Activated CD4-positive, alpha-beta memory T cell treated with anti-CD3 and anti-CD28 coated beads, Interleukin-2, amount 10 ng/mL, durations not matched to agents 7 days and 5 days (primary cell): Measurements from ENCODE around the gene ANTXR2. TPM values are rescaled to one million over a fixed set of nuclear protein-coding genes. Genes with fewer than 3 reads are reported as not detected.

Experiments
- CTCF ChIA-PET: fragments of 350-600 bp; sonication (Branson Sonifier 250); formaldehyde crosslinking; loops from one replicate; lab custom pipeline; 2021; ENCODE audit warnings: antibody characterized with exemption, inconsistent platforms; lab: Charles Lee
- POLR2A ChIA-PET: fragments of 350-600 bp; sonication (Branson Sonifier 250); formaldehyde crosslinking; loops from one replicate; lab custom pipeline; 2021; ENCODE audit warnings: antibody characterized with exemption; lab: Charles Lee
- DNase-seq: peaks from one replicate; pipeline ENCODE4 v3.0.0-alpha.2; 2020
- H3K27ac Mint-ChIP-seq: one replicate; pipeline ENCODE4 v1.8.0; 2021; ENCODE audit warnings: mild to moderate bottlenecking, mixed read lengths
- H3K27me3 Mint-ChIP-seq: one replicate; pipeline ENCODE4 v1.8.0; 2021; ENCODE audit warnings: mixed read lengths
- H3K36me3 Mint-ChIP-seq: one replicate; pipeline ENCODE4 v1.8.0; 2021; ENCODE audit warnings: low read depth, mixed read lengths
- H3K4me1 Mint-ChIP-seq: one replicate; pipeline ENCODE4 v1.8.0; 2021; ENCODE audit warnings: mixed read lengths
- H3K4me3 Mint-ChIP-seq: one replicate; pipeline ENCODE4 v1.8.0; 2021; ENCODE audit warnings: mild to moderate bottlenecking, mixed read lengths
- H3K9me3 Mint-ChIP-seq: one replicate; pipeline ENCODE4 v1.8.0; 2021; ENCODE audit warnings: mixed read lengths
- total RNA-seq, 2 experiments: library from RNA; stranded (reverse); gene quantifications; one replicate each; pipeline ENCODE4 v1.2.3, GENCODE V29; 2021

Gene ANTXR2
- total RNA-seq, 2 experiments from 2014 or later: 113 to 114 TPM

GRCh38 chr4:79987401-79987800 is 85.6 kb downstream of the ANTXR2 start:
- Mint-ChIP-seq H3K27me3 (no peaks in the 10 kb centered on the region), H3K27ac (no peak overlapping the region), H3K9me3 (peaks cover 34% of the 10 kb centered on the region), H3K36me3 (peaks cover 75% of the 10 kb centered on the region), H3K4me3 (no peak overlapping the region), H3K4me1 (peaks cover 31% of the 10 kb centered on the region)
- no peak for DNase-seq
- ChIA-PET POLR2A (interaction anchor here (0.6 kb wide), 1 partner anchor 59 kb away, joined by 3 read pairs; no protein-coding TSS in a partner anchor), CTCF (no interaction called here)

GRCh38 chr4:79983431-79983830 is 89.6 kb downstream of the ANTXR2 start:
- ChIA-PET POLR2A (interaction anchor here (0.8 kb wide), 1 partner anchor 76 kb away, joined by 3 read pairs; no protein-coding TSS in a partner anchor), CTCF (no interaction called here)
- H3K27me3 Mint-ChIP-seq: no peaks in the 10 kb centered on the region
- DNase-seq: no peak
- H3K27ac Mint-ChIP-seq: no peak overlapping the region
- H3K36me3 Mint-ChIP-seq: peaks cover 75% of the 10 kb centered on the region
- H3K9me3 Mint-ChIP-seq: peaks cover 13% of the 10 kb centered on the region
- H3K4me3 Mint-ChIP-seq: no peak overlapping the region
- peaks cover 22% of the 10 kb centered on the region for H3K4me1 Mint-ChIP-seq

- ChIA-PET POLR2A (no interaction called here), CTCF (no interaction called here)
- H3K4me1 Mint-ChIP-seq: peaks cover 18% of the 10 kb centered on the region
- H3K36me3 Mint-ChIP-seq: peaks cover 77% of the 10 kb centered on the region
- H3K4me3 Mint-ChIP-seq: no peak overlapping the region
- no peak overlapping the region for H3K27ac Mint-ChIP-seq
- H3K27me3 Mint-ChIP-seq: no peaks in the 10 kb centered on the region
- peaks cover 9% of the 10 kb centered on the region for H3K9me3 Mint-ChIP-seq
- no peak for DNase-seq
Observed at GRCh38 chr4:79982601-79983322, 90.3 kb downstream of the ANTXR2 start.

GRCh38 chr4:79980448-79980847 is 92.6 kb downstream of the ANTXR2 start:
- H3K4me3 Mint-ChIP-seq: no peak overlapping the region
- H3K36me3 Mint-ChIP-seq: peaks cover 83% of the 10 kb centered on the region
- ChIA-PET CTCF (interaction anchor here (0.6 to 1.7 kb wide), 9 partner anchors 13 to 224 kb away, joined by 3 to 7 read pairs (median 4); no protein-coding TSS in a partner anchor), POLR2A (no interaction called here)
- no peak overlapping the region for H3K27ac Mint-ChIP-seq
- DNase-seq: no peak
- no peaks in the 10 kb centered on the region for H3K27me3 Mint-ChIP-seq
- H3K4me1 Mint-ChIP-seq: peaks cover 10% of the 10 kb centered on the region
- H3K9me3 Mint-ChIP-seq: peaks cover 4% of the 10 kb centered on the region

GRCh38 chr4:79979785-79980437 is 93.1 kb downstream of the ANTXR2 start:
- peaks cover 2% of the 10 kb centered on the region for H3K9me3 Mint-ChIP-seq
- H3K27me3 Mint-ChIP-seq: no peaks in the 10 kb centered on the region
- no peak overlapping the region for H3K4me3 Mint-ChIP-seq
- no peak overlapping the region for H3K27ac Mint-ChIP-seq
- no peak for DNase-seq
- peaks cover 10% of the 10 kb centered on the region for H3K4me1 Mint-ChIP-seq
- H3K36me3 Mint-ChIP-seq: peaks cover 86% of the 10 kb centered on the region
- CTCF ChIA-PET: interaction anchor here (0.6 to 1.7 kb wide), 9 partner anchors 14 to 224 kb away, joined by 3 to 7 read pairs (median 4); no protein-coding TSS in a partner anchor
- POLR2A ChIA-PET: interaction anchor here (1.5 kb wide), 1 partner anchor 25 kb away, joined by 3 read pairs; no protein-coding TSS in a partner anchor

GRCh38 chr4:79977131-79977840 is 95.7 kb downstream of the ANTXR2 start:
- CTCF ChIA-PET: no interaction called here
- H3K4me1 Mint-ChIP-seq: peaks cover 10% of the 10 kb centered on the region
- no peak overlapping the region for H3K4me3 Mint-ChIP-seq
- H3K27ac Mint-ChIP-seq: no peak overlapping the region
- peaks cover 88% of the 10 kb centered on the region for H3K36me3 Mint-ChIP-seq
- no peak for DNase-seq
- no peaks in the 10 kb centered on the region for H3K27me3 Mint-ChIP-seq
- POLR2A ChIA-PET: no interaction called here
- H3K9me3 Mint-ChIP-seq: peaks cover 2% of the 10 kb centered on the region

GRCh38 chr4:79964400-79965211 is 108.4 kb downstream of the ANTXR2 start:
- H3K9me3 Mint-ChIP-seq: no peaks in the 10 kb centered on the region
- no peaks in the 10 kb centered on the region for H3K27me3 Mint-ChIP-seq
- ChIA-PET CTCF (interaction anchor here (1.1 kb wide), 1 partner anchor 75 kb away, joined by 3 read pairs; no protein-coding TSS in a partner anchor), POLR2A (no interaction called here)
- no peaks in the 10 kb centered on the region for H3K4me1 Mint-ChIP-seq
- no peak overlapping the region for H3K4me3 Mint-ChIP-seq
- no peak for DNase-seq
- peaks cover 37% of the 10 kb centered on the region for H3K36me3 Mint-ChIP-seq
- H3K27ac Mint-ChIP-seq: no peak overlapping the region

- ChIA-PET CTCF (no interaction called here), POLR2A (no interaction called here)
- Mint-ChIP-seq H3K9me3 (no peaks in the 10 kb centered on the region), H3K27me3 (no peaks in the 10 kb centered on the region), H3K4me1 (no peaks in the 10 kb centered on the region), H3K27ac (no peak overlapping the region), H3K4me3 (no peak overlapping the region), H3K36me3 (peaks cover 39% of the 10 kb centered on the region)
- DNase-seq: no peak
Observed at GRCh38 chr4:79964020-79964399, 109.0 kb downstream of the ANTXR2 start.

GRCh38 chr4:79959652-79960051 is 113.4 kb downstream of the ANTXR2 start:
- Mint-ChIP-seq H3K27me3 (no peaks in the 10 kb centered on the region), H3K36me3 (peaks cover 33% of the 10 kb centered on the region), H3K4me1 (no peaks in the 10 kb centered on the region), H3K4me3 (no peak overlapping the region), H3K27ac (no peak overlapping the region), H3K9me3 (no peaks in the 10 kb centered on the region)
- DNase-seq: no peak
- POLR2A ChIA-PET: no interaction called here
- CTCF ChIA-PET: no interaction called here

GRCh38 chr4:79958466-79959264 is 114.4 kb downstream of the ANTXR2 start:
- POLR2A ChIA-PET: no interaction called here
- no peaks in the 10 kb centered on the region for H3K27me3 Mint-ChIP-seq
- H3K36me3 Mint-ChIP-seq: peaks cover 23% of the 10 kb centered on the region
- H3K4me3 Mint-ChIP-seq: no peak overlapping the region
- no peaks in the 10 kb centered on the region for H3K4me1 Mint-ChIP-seq
- no peaks in the 10 kb centered on the region for H3K9me3 Mint-ChIP-seq
- CTCF ChIA-PET: no interaction called here
- no peak overlapping the region for H3K27ac Mint-ChIP-seq
- DNase-seq: no peak

GRCh38 chr4:79949178-79949577 is 123.9 kb downstream of the ANTXR2 start:
- Mint-ChIP-seq H3K27me3 (no peaks in the 10 kb centered on the region), H3K36me3 (peaks cover 41% of the 10 kb centered on the region), H3K27ac (no peak overlapping the region), H3K4me1 (peaks cover 4% of the 10 kb centered on the region), H3K9me3 (no peaks in the 10 kb centered on the region), H3K4me3 (no peak overlapping the region)
- POLR2A ChIA-PET: no interaction called here
- CTCF ChIA-PET: no interaction called here
- no peak for DNase-seq

GRCh38 chr4:79948739-79949138 is 124.3 kb downstream of the ANTXR2 start:
- Mint-ChIP-seq H3K9me3 (no peaks in the 10 kb centered on the region), H3K4me1 (peaks cover 4% of the 10 kb centered on the region), H3K4me3 (no peak overlapping the region), H3K36me3 (peaks cover 41% of the 10 kb centered on the region), H3K27me3 (no peaks in the 10 kb centered on the region), H3K27ac (no peak overlapping the region)
- no peak for DNase-seq
- POLR2A ChIA-PET: no interaction called here
- CTCF ChIA-PET: no interaction called here
